Bronchus fibroblast of lung (primary cell): ENCODE results near the gene TTC29. TPM values are rescaled to one million over a fixed set of nuclear protein-coding genes. Genes with fewer than 3 reads are reported as not detected.

Source experiments
- total RNA-seq: library from RNA; depleted of rRNA; stranded (reverse); fragments of >200 nt; gene quantifications from 2 replicates; pipeline ENCODE4 v1.2.3, GENCODE V29; 2015

The TTC29 gene
- total RNA-seq, result under 0.01 TPM in 1 of 2 replicates, not detected in the other

GRCh38 chr4:146945556-146946374 lies at the start of gene TTC29:
Gene TTC29 (minus strand): TSS chr4:146945864. CDS start chr4:146939895, 5,969 bp downstream.

